Measurements from ENCODE around the gene CTF1. TPM values are rescaled to one million over a fixed set of nuclear protein-coding genes. Genes with fewer than 3 reads are reported as not detected.
"Not testable (repeated sequence)": the region's sequence is repeated elsewhere in the genome, so short reads cannot be mapped to it uniquely, and the experiment has no call there.

The CTF1 gene
- total and polyA plus RNA-seq, 3 experiments from 2014 or later: 0.33 TPM; not detected in 2

GRCh38 chr16:30928390-30928789 is 32.0 kb downstream of the CTF1 start:
- H3K9me3 Mint-ChIP-seq: no peaks in the 10 kb centered on the region
- ChIA-PET CTCF (interaction anchor here (1.2 to 2.0 kb wide), 2 partner anchors 14 to 84 kb away, joined by 3 to 5 read pairs; no protein-coding TSS in a partner anchor), POLR2A (no interaction called here)
- Histone ChIP-seq H3K4me1 (ENCODE audit: insufficient read depth, low read length) (no peaks in the 10 kb centered on the region), H3K9me3 (ENCODE audit: low read length) (no peaks in the 10 kb centered on the region), H3K27ac (ENCODE audit: low read depth, low read length) (no peak overlapping the region), H3K36me3 (ENCODE audit: insufficient read depth, low read length) (peaks cover 4% of the 10 kb centered on the region), H3K4me3 (ENCODE audit: low read length) (no peak overlapping the region), H3K27me3 (ENCODE audit: insufficient read depth, low read length, poor library complexity, severe bottlenecking) (no peaks in the 10 kb centered on the region)
- peaks cover 0 to 26% (median 5%) of the 10 kb centered on the region in 3 donors for H3K36me3 Mint-ChIP-seq
- DNase-seq: no peak
- H3K4me1 Mint-ChIP-seq: peaks cover 7 to 23% (median 12%) of the 10 kb centered on the region in 3 donors
- no peak overlapping the region for H3K27ac Mint-ChIP-seq
- no peaks in the 10 kb centered on the region for H3K27me3 Mint-ChIP-seq
- no peak overlapping the region for H3K4me3 Mint-ChIP-seq

- Mint-ChIP-seq H3K27ac (no peak overlapping the region), H3K36me3 (peaks cover 0 to 26% (median 5%) of the 10 kb centered on the region in 3 donors), H3K27me3 (no peaks in the 10 kb centered on the region), H3K4me3 (no peak overlapping the region), H3K4me1 (peaks cover 7 to 23% (median 12%) of the 10 kb centered on the region in 3 donors), H3K9me3 (no peaks in the 10 kb centered on the region)
- Histone ChIP-seq H3K36me3 (ENCODE audit: insufficient read depth, low read length) (peaks cover 4% of the 10 kb centered on the region), H3K9me3 (ENCODE audit: low read length) (no peaks in the 10 kb centered on the region), H3K4me3 (ENCODE audit: low read length) (no peak overlapping the region), H3K4me1 (ENCODE audit: insufficient read depth, low read length) (no peaks in the 10 kb centered on the region), H3K27ac (ENCODE audit: low read depth, low read length) (no peak overlapping the region), H3K27me3 (ENCODE audit: insufficient read depth, low read length, poor library complexity, severe bottlenecking) (no peaks in the 10 kb centered on the region)
- no peak for DNase-seq
- ChIA-PET CTCF (interaction anchor here (2.0 kb wide), 1 partner anchor 13 kb away, joined by 5 read pairs; no protein-coding TSS in a partner anchor), POLR2A (no interaction called here)
Measured at GRCh38 chr16:30929167-30929566, 32.8 kb downstream of the CTF1 start.

GRCh38 chr16:30930160-30930571 is 33.8 kb downstream of the CTF1 start:
- ChIA-PET POLR2A (no interaction called here), CTCF (no interaction called here)
- no peak overlapping the region for H3K27ac ChIP-seq (ENCODE audit: low read depth, low read length)
- Mint-ChIP-seq H3K9me3 (no peaks in the 10 kb centered on the region), H3K27me3 (no peaks in the 10 kb centered on the region), H3K4me3 (no peak overlapping the region), H3K4me1 (peaks cover 10 to 20% (median 15%) of the 10 kb centered on the region in 3 donors), H3K36me3 (peaks cover 0 to 30% (median 6%) of the 10 kb centered on the region in 3 donors), H3K27ac (no peak overlapping the region)
- peaks cover 5% of the 10 kb centered on the region for H3K4me1 ChIP-seq (ENCODE audit: insufficient read depth, low read length)
- H3K4me3 ChIP-seq (ENCODE audit: low read length): no peak overlapping the region
- no peaks in the 10 kb centered on the region for H3K9me3 ChIP-seq (ENCODE audit: low read length)
- H3K27me3 ChIP-seq (ENCODE audit: insufficient read depth, low read length, poor library complexity, severe bottlenecking): no peaks in the 10 kb centered on the region
- no peak for DNase-seq
- H3K36me3 ChIP-seq (ENCODE audit: insufficient read depth, low read length): peaks cover 4% of the 10 kb centered on the region

GRCh38 chr16:30931068-30931650 is 34.7 kb downstream of the CTF1 start:
- peaks cover 4% of the 10 kb centered on the region for H3K36me3 ChIP-seq (ENCODE audit: insufficient read depth, low read length)

GRCh38 chr16:30934827-30935557 is 38.6 kb downstream of the CTF1 start:
- Histone ChIP-seq H3K27ac (ENCODE audit: low read depth, low read length) (no peak overlapping the region), H3K27me3 (ENCODE audit: insufficient read depth, low read length, poor library complexity, severe bottlenecking) (no peaks in the 10 kb centered on the region), H3K4me1 (ENCODE audit: insufficient read depth, low read length) (peaks cover 5% of the 10 kb centered on the region), H3K9me3 (ENCODE audit: low read length) (no peaks in the 10 kb centered on the region), H3K36me3 (ENCODE audit: insufficient read depth, low read length) (peaks cover 4% of the 10 kb centered on the region), H3K4me3 (ENCODE audit: low read length) (no peak overlapping the region)
- Mint-ChIP-seq H3K9me3 (no peaks in the 10 kb centered on the region), H3K4me1 (peaks cover 12 to 23% (median 12%) of the 10 kb centered on the region in 3 donors), H3K36me3 (peaks cover 0 to 33% (median 8%) of the 10 kb centered on the region in 3 donors), H3K27me3 (no peaks in the 10 kb centered on the region), H3K27ac (peak overlapping the region in 5 of 8 donors; percentile 15 to 79 (median 24)), H3K4me3 (no peak overlapping the region)
- peak in 1 of 5 donors; percentile 23 for DNase-seq
- CTCF ChIA-PET: interaction anchor here (1.0 to 2.1 kb wide), 5 partner anchors 8 to 91 kb away, joined by 3 to 6 read pairs (median 4); no protein-coding TSS in a partner anchor
- POLR2A ChIA-PET: interaction anchor here (0.6 kb wide), 1 partner anchor 183 kb away, joined by 3 read pairs; the partner anchor contains the start of gene KAT8

More at GRCh38 chr16:30931068-30931650, 34.7 kb downstream of the CTF1 start:
- no peaks in the 10 kb centered on the region for H3K27me3 ChIP-seq (ENCODE audit: insufficient read depth, low read length, poor library complexity, severe bottlenecking)
- Mint-ChIP-seq H3K27ac (no peak overlapping the region), H3K9me3 (no peaks in the 10 kb centered on the region), H3K27me3 (no peaks in the 10 kb centered on the region), H3K36me3 (peaks cover 0 to 32% (median 6%) of the 10 kb centered on the region in 3 donors), H3K4me3 (peak overlapping the region in 1 of 7 donors; percentile 67), H3K4me1 (peaks cover 10 to 24% (median 10%) of the 10 kb centered on the region in 3 donors)
- no peaks in the 10 kb centered on the region for H3K9me3 ChIP-seq (ENCODE audit: low read length)
- DNase-seq: no peak
- H3K4me1 ChIP-seq (ENCODE audit: insufficient read depth, low read length): peaks cover 5% of the 10 kb centered on the region
- no peak overlapping the region for H3K27ac ChIP-seq (ENCODE audit: low read depth, low read length)
- ChIA-PET CTCF (no interaction called here), POLR2A (no interaction called here)
- no peak overlapping the region for H3K4me3 ChIP-seq (ENCODE audit: low read length)

GRCh38 chr16:30937692-30938091 is 41.3 kb downstream of the CTF1 start:
- H3K36me3 ChIP-seq (ENCODE audit: insufficient read depth, low read length): no peaks in the 10 kb centered on the region
- CTCF ChIA-PET: no interaction called here
- H3K27ac Mint-ChIP-seq: peak overlapping the region in 4 of 8 donors; percentile 25 to 92 (median 63)

GRCh38 chr16:30939571-30939970 is 43.2 kb downstream of the CTF1 start:
- H3K27me3 Mint-ChIP-seq; DNase-seq; H3K4me3 ChIP-seq (ENCODE audit: low read length); H3K9me3 ChIP-seq (ENCODE audit: low read length); H3K27me3 ChIP-seq (ENCODE audit: insufficient read depth, low read length, poor library complexity, severe bottlenecking); H3K27ac ChIP-seq (ENCODE audit: low read depth, low read length); H3K9me3 Mint-ChIP-seq; H3K4me3 Mint-ChIP-seq; H3K36me3 ChIP-seq (ENCODE audit: insufficient read depth, low read length): not testable (repeated sequence)
- ChIA-PET POLR2A (interaction anchor here (0.7 kb wide), 1 partner anchor 173 kb away, joined by 5 read pairs; no protein-coding TSS in a partner anchor), CTCF (interaction anchor here (1.1 to 6.9 kb wide), 3 partner anchors 15 to 95 kb away, joined by 5 to 50 read pairs (median 16); no protein-coding TSS in a partner anchor)
- peaks cover 12% of the 10 kb centered on the region for H3K4me1 ChIP-seq (ENCODE audit: insufficient read depth, low read length)
- Mint-ChIP-seq H3K4me1 (peaks cover 19 to 38% (median 20%) of the 10 kb centered on the region in 3 donors), H3K27ac (peak overlapping the region in 1 of 8 donors; percentile 88), H3K36me3 (peaks cover 0 to 21% (median 5%) of the 10 kb centered on the region in 3 donors)

More at GRCh38 chr16:30937692-30938091, 41.3 kb downstream of the CTF1 start:
- no peaks in the 10 kb centered on the region for H3K9me3 ChIP-seq (ENCODE audit: low read length)
- no peak overlapping the region for H3K4me3 Mint-ChIP-seq
- peaks cover 15 to 37% (median 17%) of the 10 kb centered on the region in 3 donors for H3K4me1 Mint-ChIP-seq
- peaks cover 12% of the 10 kb centered on the region for H3K4me1 ChIP-seq (ENCODE audit: insufficient read depth, low read length)
- no peaks in the 10 kb centered on the region for H3K27me3 Mint-ChIP-seq
- POLR2A ChIA-PET: no interaction called here
- DNase-seq: no peak
- no peaks in the 10 kb centered on the region for H3K27me3 ChIP-seq (ENCODE audit: insufficient read depth, low read length, poor library complexity, severe bottlenecking)
- no peaks in the 10 kb centered on the region for H3K9me3 Mint-ChIP-seq
- H3K27ac ChIP-seq (ENCODE audit: low read depth, low read length): no peak overlapping the region
- no peak overlapping the region for H3K4me3 ChIP-seq (ENCODE audit: low read length)
- peaks cover 0 to 16% (median 3%) of the 10 kb centered on the region in 3 donors for H3K36me3 Mint-ChIP-seq
